ENCODE data around the gene TULP1.

GRCh38 chr6:35544769-35545361 lies 32.2 kb upstream of the TULP1 start:
- TF ChIP-seq, protein P1, sequence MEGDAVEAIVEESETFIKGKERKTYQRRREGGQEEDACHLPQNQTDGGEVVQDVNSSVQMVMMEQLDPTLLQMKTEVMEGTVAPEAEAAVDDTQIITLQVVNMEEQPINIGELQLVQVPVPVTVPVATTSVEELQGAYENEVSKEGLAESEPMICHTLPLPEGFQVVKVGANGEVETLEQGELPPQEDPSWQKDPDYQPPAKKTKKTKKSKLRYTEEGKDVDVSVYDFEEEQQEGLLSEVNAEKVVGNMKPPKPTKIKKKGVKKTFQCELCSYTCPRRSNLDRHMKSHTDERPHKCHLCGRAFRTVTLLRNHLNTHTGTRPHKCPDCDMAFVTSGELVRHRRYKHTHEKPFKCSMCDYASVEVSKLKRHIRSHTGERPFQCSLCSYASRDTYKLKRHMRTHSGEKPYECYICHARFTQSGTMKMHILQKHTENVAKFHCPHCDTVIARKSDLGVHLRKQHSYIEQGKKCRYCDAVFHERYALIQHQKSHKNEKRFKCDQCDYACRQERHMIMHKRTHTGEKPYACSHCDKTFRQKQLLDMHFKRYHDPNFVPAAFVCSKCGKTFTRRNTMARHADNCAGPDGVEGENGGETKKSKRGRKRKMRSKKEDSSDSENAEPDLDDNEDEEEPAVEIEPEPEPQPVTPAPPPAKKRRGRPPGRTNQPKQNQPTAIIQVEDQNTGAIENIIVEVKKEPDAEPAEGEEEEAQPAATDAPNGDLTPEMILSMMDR (IDR thresholded peaks at IDR 0.05; ENCODE audit: insufficient read depth, low read depth, low read length): no peak
- TF ChIP-seq EZH2 (IDR thresholded peaks at IDR 0.05; ENCODE audit: insufficient read depth, low read length): no peak

All from astrocyte (in vitro differentiated cells and primary cell).